22Rv1 (cell line): Measurements from ENCODE around the gene SUMF1.

ENCODE experiments used
- H3K27ac ChIP-seq: fragments of 450-650 bp; 2 replicates; pipeline ENCODE4 v1.5.1; 2017
- CTCF ChIP-seq: fragments of 450-650 bp; IDR thresholded peaks from 2 replicates; pipeline ENCODE4 v1.5.1; 2017; ENCODE audit warnings: mild to moderate bottlenecking
- ZFX ChIP-seq: fragments of 450-650 bp; IDR thresholded peaks from 2 replicates; pipeline ENCODE4 v1.6.1; 2017; ENCODE audit warnings: antibody characterized with exemption, borderline replicate concordance

The SUMF1 gene

GRCh38 chr3:4410606-4411005, 56.5 kb downstream of the SUMF1 start:
- no peak for TF ChIP-seq ZFX
- TF ChIP-seq CTCF = no peak
- H3K27ac ChIP-seq = no peak overlapping the region

GRCh38 chr3:4409971-4410573, 57.0 kb downstream of the SUMF1 start:
- TF ChIP-seq ZFX (no peak), CTCF (no peak)

GRCh38 chr3:4409415-4409814, 57.7 kb downstream of the SUMF1 start:
- TF ChIP-seq ZFX = no peak
- no peak for TF ChIP-seq CTCF
- no peak overlapping the region for H3K27ac ChIP-seq

More at GRCh38 chr3:4409971-4410573, 57.0 kb downstream of the SUMF1 start:
- H3K27ac ChIP-seq = no peak overlapping the region

GRCh38 chr3:4408958-4409357, 58.1 kb downstream of the SUMF1 start:
- no peak overlapping the region for H3K27ac ChIP-seq
- no peak for TF ChIP-seq CTCF
- TF ChIP-seq ZFX = no peak

- TF ChIP-seq CTCF (no peak), ZFX (no peak)
- no peak overlapping the region for H3K27ac ChIP-seq
Observed at GRCh38 chr3:4407941-4408340, 59.1 kb downstream of the SUMF1 start.

- TF ChIP-seq CTCF (no peak), ZFX (no peak)
- no peak overlapping the region for H3K27ac ChIP-seq
Observed at GRCh38 chr3:4406746-4407568, 60.1 kb downstream of the SUMF1 start.

GRCh38 chr3:4404881-4405280, 62.2 kb downstream of the SUMF1 start:
- TF ChIP-seq ZFX = no peak
- TF ChIP-seq CTCF = no peak
- H3K27ac ChIP-seq = no peak overlapping the region
